ENCODE measurements around the gene GYS1.
"Not testable (repeated sequence)": the region's sequence is repeated elsewhere in the genome, so short reads cannot be mapped to it uniquely, and the experiment has no call there.

The GYS1 gene

GRCh38 chr19:48935864-48936263, 57.2 kb downstream of the GYS1 start:
- Histone ChIP-seq H3K27me3 (ENCODE audit: insufficient read depth, low read depth, severe bottlenecking) (no peaks in the 10 kb centered on the region), H3K27ac (no peak overlapping the region), H3K9me3 (ENCODE audit: severe bottlenecking) (no peaks in the 10 kb centered on the region), H3K36me3 (peaks cover 2% of the 10 kb centered on the region), H3K4me3 (ENCODE audit: low read depth, low read length) (no peak overlapping the region)
- no peak for TF ChIP-seq CTCF (IDR thresholded peaks at IDR 0.05; ENCODE audit: low read depth, low read length)
- no peak for DNase-seq

- TF ChIP-seq CTCF (IDR thresholded peaks at IDR 0.05; ENCODE audit: low read depth, low read length): no peak
- H3K4me3 ChIP-seq (ENCODE audit: low read depth, low read length): no peak overlapping the region
- no peaks in the 10 kb centered on the region for H3K9me3 ChIP-seq (ENCODE audit: severe bottlenecking)
These were observed 58.3 kb downstream of the GYS1 start for GRCh38 chr19:48934837-48935236.

GRCh38 chr19:48933382-48933932, 59.7 kb downstream of the GYS1 start, which contains the start of gene DHDH:
DHDH (plus strand) TSS chr19:48933699; CDS start chr19:48933722, 23 bp downstream.
- no peak for TF ChIP-seq CTCF (IDR thresholded peaks at IDR 0.05; ENCODE audit: low read depth, low read length)
- no peaks in the 10 kb centered on the region for H3K36me3 ChIP-seq
- no peaks in the 10 kb centered on the region for H3K27me3 ChIP-seq (ENCODE audit: insufficient read depth, low read depth, severe bottlenecking)
- H3K4me3 ChIP-seq (ENCODE audit: low read depth, low read length): peak within 1 kb of the TSS; percentile 61
- peak; percentile 92 for DNase-seq
- peak within 1 kb of the TSS; percentile 24; the same call in 1 of the 2 replicates for H3K27ac ChIP-seq
- H3K9me3 ChIP-seq (ENCODE audit: severe bottlenecking): no peaks in the 10 kb centered on the region

More at GRCh38 chr19:48934837-48935236, 58.3 kb downstream of the GYS1 start:
- no peaks in the 10 kb centered on the region for H3K36me3 ChIP-seq
- peak; percentile 43 for DNase-seq
- no peaks in the 10 kb centered on the region for H3K27me3 ChIP-seq (ENCODE audit: insufficient read depth, low read depth, severe bottlenecking)
- no peak overlapping the region for H3K27ac ChIP-seq

- Histone ChIP-seq H3K27me3 (ENCODE audit: insufficient read depth, low read depth, severe bottlenecking) (no peaks in the 10 kb centered on the region), H3K4me3 (ENCODE audit: low read depth, low read length) (no peak overlapping the region), H3K36me3 (no peaks in the 10 kb centered on the region; the same call in 1 of the 2 replicates), H3K9me3 (ENCODE audit: severe bottlenecking) (no peaks in the 10 kb centered on the region), H3K27ac (no peak overlapping the region)
- no peak for DNase-seq
- no peak for TF ChIP-seq CTCF (IDR thresholded peaks at IDR 0.05; ENCODE audit: low read depth, low read length)
These were observed 64.7 kb downstream of the GYS1 start for GRCh38 chr19:48928164-48929025.

GRCh38 chr19:48927692-48928091, 65.4 kb downstream of the GYS1 start:
- DNase-seq; H3K27ac ChIP-seq; H3K36me3 ChIP-seq; H3K4me3 ChIP-seq (ENCODE audit: low read depth, low read length); H3K9me3 ChIP-seq (ENCODE audit: severe bottlenecking); H3K27me3 ChIP-seq (ENCODE audit: insufficient read depth, low read depth, severe bottlenecking): not testable (repeated sequence)

- no peaks in the 10 kb centered on the region for H3K27me3 ChIP-seq (ENCODE audit: insufficient read depth, low read depth, severe bottlenecking)
- H3K36me3 ChIP-seq: peaks cover 5% of the 10 kb centered on the region
- no peak overlapping the region for H3K4me3 ChIP-seq (ENCODE audit: low read depth, low read length)
- DNase-seq: no peak
- no peaks in the 10 kb centered on the region for H3K9me3 ChIP-seq (ENCODE audit: severe bottlenecking)
- H3K27ac ChIP-seq: no peak overlapping the region
- TF ChIP-seq CTCF (IDR thresholded peaks at IDR 0.05; ENCODE audit: low read depth, low read length): no peak
These were observed 66.2 kb downstream of the GYS1 start for GRCh38 chr19:48926909-48927308.

- not testable (repeated sequence) for H3K27ac ChIP-seq; H3K27me3 ChIP-seq (ENCODE audit: insufficient read depth, low read depth, severe bottlenecking); DNase-seq; H3K4me3 ChIP-seq (ENCODE audit: low read depth, low read length); H3K9me3 ChIP-seq (ENCODE audit: severe bottlenecking)
- H3K36me3 ChIP-seq: peaks cover 11% of the 10 kb centered on the region
These were observed 67.2 kb downstream of the GYS1 start for GRCh38 chr19:48925890-48926289.

Measured in WERI-Rb-1 (cell line).